NT2/D1 (cell line): ENCODE measurements around the gene SDS.
"Not testable (repeated sequence)": the region's sequence is repeated elsewhere in the genome, so short reads cannot be mapped to it uniquely, and the experiment has no call there.

ENCODE experiments used
- DNase-seq: peaks from one replicate; pipeline ENCODE4 v3.0.0-alpha.2; 2011; ENCODE audit warnings: low read depth, low spot score
- H3K27me3 ChIP-seq: 2 replicates; pipeline ENCODE4 v1.6.0; 2011; ENCODE audit warnings: mild to moderate bottlenecking; ENCODE audit not compliant: insufficient read length, insufficient read depth
- H3K36me3 ChIP-seq: 2 replicates; pipeline ENCODE4 v1.6.1; 2011; ENCODE audit warnings: mild to moderate bottlenecking, low read length, mixed read lengths; ENCODE audit not compliant: insufficient read depth, insufficient read length
- H3K4me1 ChIP-seq: 2 replicates; pipeline ENCODE4 v1.5.1; 2011; ENCODE audit not compliant: insufficient read depth, insufficient read length
- H3K4me3 ChIP-seq: 2 replicates; pipeline ENCODE4 v1.5.1; 2011; ENCODE audit warnings: low read depth; ENCODE audit not compliant: insufficient read length
- H3K9ac ChIP-seq: 2 replicates; pipeline ENCODE4 v1.6.0; 2011; ENCODE audit warnings: low read depth; ENCODE audit not compliant: insufficient read length
- H3K9me3 ChIP-seq: 2 replicates; pipeline ENCODE4 v1.5.1; 2011; ENCODE audit warnings: mild to moderate bottlenecking, low read length; ENCODE audit not compliant: insufficient read depth
- SUZ12 ChIP-seq: IDR thresholded peaks from 2 replicates; pipeline ENCODE4 v1.6.1; 2011; ENCODE audit not compliant: insufficient read length, insufficient read depth; ENCODE audit errors: extremely low read depth
- YY1 ChIP-seq: IDR thresholded peaks from 2 replicates; pipeline ENCODE4 v1.6.1; 2011; ENCODE audit not compliant: insufficient read length, insufficient read depth
- ZNF274 ChIP-seq: IDR thresholded peaks from 2 replicates; pipeline ENCODE4 v1.6.1; 2011; ENCODE audit warnings: mild to moderate bottlenecking, low read depth, low read length

SDS gene

GRCh38 chr12:113359939-113360748, 43.5 kb downstream of the SDS start:
- no peak overlapping the region for H3K4me3 ChIP-seq
- DNase-seq: no peak
- no peak overlapping the region for H3K9ac ChIP-seq

GRCh38 chr12:113359133-113359938, 44.4 kb downstream of the SDS start:
- H3K4me3 ChIP-seq: peak overlapping the region; percentile 79
- H3K9me3 ChIP-seq: no peaks in the 10 kb centered on the region
- peaks cover 15% of the 10 kb centered on the region for H3K36me3 ChIP-seq
- peak overlapping the region; percentile 81 for H3K9ac ChIP-seq
- no peaks in the 10 kb centered on the region for H3K27me3 ChIP-seq
- no peak for TF ChIP-seq YY1
- TF ChIP-seq ZNF274: no peak
- TF ChIP-seq SUZ12: no peak
- DNase-seq: no peak
- H3K4me1 ChIP-seq: peaks cover 2% of the 10 kb centered on the region

More at GRCh38 chr12:113359939-113360748, 43.5 kb downstream of the SDS start:
- Histone ChIP-seq H3K36me3 (peaks cover 20% of the 10 kb centered on the region), H3K27me3 (no peaks in the 10 kb centered on the region), H3K4me1 (peaks cover 2% of the 10 kb centered on the region), H3K9me3 (no peaks in the 10 kb centered on the region)
- TF ChIP-seq YY1 (no peak), ZNF274 (no peak), SUZ12 (no peak)

- Histone ChIP-seq H3K4me3 (peak within 1 kb of the TSS; percentile 79), H3K9ac (peak within 1 kb of the TSS; percentile 81), H3K27me3 (no peaks in the 10 kb centered on the region), H3K36me3 (peaks cover 13% of the 10 kb centered on the region), H3K9me3 (no peaks in the 10 kb centered on the region), H3K4me1 (peaks cover 2% of the 10 kb centered on the region)
- no peak for TF ChIP-seq ZNF274
- TF ChIP-seq YY1: no peak
- DNase-seq: peak; percentile 92
Observed at GRCh38 chr12:113358381-113359132, 45.1 kb downstream of the SDS start, which contains the start of gene PLBD2. Gene PLBD2 (plus strand): TSS chr12:113358587. CDS start chr12:113358601, 14 bp downstream.

- not testable (repeated sequence) for H3K9ac ChIP-seq, H3K4me3 ChIP-seq, H3K27me3 ChIP-seq, DNase-seq, H3K9me3 ChIP-seq, H3K4me1 ChIP-seq, H3K36me3 ChIP-seq
Observed at GRCh38 chr12:113354192-113354591, 49.5 kb downstream of the SDS start.

- TF ChIP-seq ZNF274 (no peak), SUZ12 (no peak)
- no peak overlapping the region for H3K9ac ChIP-seq
- no peaks in the 10 kb centered on the region for H3K36me3 ChIP-seq
- no peaks in the 10 kb centered on the region for H3K9me3 ChIP-seq
- H3K4me1 ChIP-seq: peaks cover 6% of the 10 kb centered on the region
- no peak for DNase-seq
- H3K27me3 ChIP-seq: no peaks in the 10 kb centered on the region
- H3K4me3 ChIP-seq: no peak overlapping the region
Observed at GRCh38 chr12:113351089-113351488, 52.6 kb downstream of the SDS start.

- Histone ChIP-seq H3K27me3 (no peaks in the 10 kb centered on the region), H3K4me1 (peaks cover 6% of the 10 kb centered on the region), H3K9ac (peak overlapping the region; percentile 28), H3K9me3 (no peaks in the 10 kb centered on the region), H3K4me3 (no peak overlapping the region), H3K36me3 (no peaks in the 10 kb centered on the region)
- TF ChIP-seq SUZ12 (no peak), YY1 (no peak), ZNF274 (no peak)
- no peak for DNase-seq
Observed at GRCh38 chr12:113348849-113349536, 54.7 kb downstream of the SDS start.
